ENCODE data around the gene PIEZO1. TPM values are rescaled to one million over a fixed set of nuclear protein-coding genes. Genes with fewer than 3 reads are reported as not detected.

The PIEZO1 gene
- polyA plus RNA-seq, 2 of the 4 experiments (the other 2 are of a cell fraction), result 26.1 to 84.7 TPM

DNA sequence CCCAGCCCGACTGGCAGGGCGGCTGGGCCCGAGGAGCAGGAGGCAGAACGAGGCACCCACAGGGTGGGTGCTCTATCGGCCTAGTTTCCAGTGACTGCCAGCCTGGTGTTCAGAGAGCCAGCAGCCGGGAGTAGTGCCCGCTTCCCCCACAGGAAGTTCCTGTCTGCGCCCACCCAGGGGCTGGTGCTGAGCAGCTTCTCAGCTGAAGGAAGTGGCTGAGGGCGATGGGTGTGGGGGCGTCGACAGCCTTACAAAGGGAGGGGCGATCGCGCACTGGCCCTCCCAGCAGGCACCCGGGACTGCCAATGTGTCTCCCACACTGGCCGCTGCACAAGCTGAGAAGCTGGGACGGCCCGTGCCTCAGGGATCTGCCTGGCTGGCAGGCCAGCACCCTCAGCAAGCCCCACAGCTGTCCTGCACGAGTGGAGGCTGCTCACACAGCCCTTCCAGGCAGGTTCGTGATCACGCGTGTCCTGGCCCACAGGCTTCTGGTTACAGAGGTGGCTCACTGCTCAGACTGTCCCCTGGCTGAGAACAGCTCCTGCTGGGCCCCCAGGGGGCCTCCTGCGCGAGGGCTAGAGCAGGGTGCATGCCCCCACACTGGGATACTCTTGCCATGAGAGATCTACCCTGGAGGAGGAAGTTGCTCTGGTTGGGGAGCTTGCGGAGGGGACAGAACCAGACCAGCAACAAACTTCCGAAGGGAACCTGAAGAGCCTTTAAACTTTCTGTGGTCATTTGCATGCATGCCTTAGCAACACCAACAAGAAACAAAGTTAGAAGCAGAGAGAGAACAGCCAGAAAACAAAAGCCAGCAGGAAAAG, 81.3 kb downstream of the PIEZO1 start:
- TF ChIP-seq HDAC2 (IDR thresholded peaks at IDR 0.05) (no peak), CBX2 (IDR thresholded peaks at IDR 0.05; ENCODE audit: borderline replicate concordance, low read depth) (no peak), ZSCAN20 (CRISPR knock-in tag; IDR thresholded peaks at IDR 0.05) (no peak), FOSL2 (IDR thresholded peaks at IDR 0.05) (no peak), FOSL2 (CRISPR knock-in tag; IDR thresholded peaks at IDR 0.05) (no peak), SMC3 (IDR thresholded peaks at IDR 0.05) (no peak), MAZ (IDR thresholded peaks at IDR 0.05; ENCODE audit: borderline replicate concordance, low read depth, low read length) (no peak), RNF2 (IDR thresholded peaks at IDR 0.05; ENCODE audit: borderline replicate concordance, low read depth) (no peak), ZFP36 (IDR thresholded peaks at IDR 0.05; ENCODE audit: borderline replicate concordance, partially characterized antibody) (no peak)
- TF ChIP-seq, protein P1, sequence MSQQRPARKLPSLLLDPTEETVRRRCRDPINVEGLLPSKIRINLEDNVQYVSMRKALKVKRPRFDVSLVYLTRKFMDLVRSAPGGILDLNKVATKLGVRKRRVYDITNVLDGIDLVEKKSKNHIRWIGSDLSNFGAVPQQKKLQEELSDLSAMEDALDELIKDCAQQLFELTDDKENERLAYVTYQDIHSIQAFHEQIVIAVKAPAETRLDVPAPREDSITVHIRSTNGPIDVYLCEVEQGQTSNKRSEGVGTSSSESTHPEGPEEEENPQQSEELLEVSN (IDR thresholded peaks at IDR 0.05; ENCODE audit: borderline replicate concordance, low read depth), result no peak
- TF ChIP-seq, protein P2, sequence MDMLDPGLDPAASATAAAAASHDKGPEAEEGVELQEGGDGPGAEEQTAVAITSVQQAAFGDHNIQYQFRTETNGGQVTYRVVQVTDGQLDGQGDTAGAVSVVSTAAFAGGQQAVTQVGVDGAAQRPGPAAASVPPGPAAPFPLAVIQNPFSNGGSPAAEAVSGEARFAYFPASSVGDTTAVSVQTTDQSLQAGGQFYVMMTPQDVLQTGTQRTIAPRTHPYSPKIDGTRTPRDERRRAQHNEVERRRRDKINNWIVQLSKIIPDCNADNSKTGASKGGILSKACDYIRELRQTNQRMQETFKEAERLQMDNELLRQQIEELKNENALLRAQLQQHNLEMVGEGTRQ (IDR thresholded peaks at IDR 0.05), result no peak
- no peak for ATAC-seq
- Histone ChIP-seq H3K4me2 (no peak overlapping the region), H3K4me3 (no peak overlapping the region), H3K9me3 (no peaks in the 10 kb centered on the region), H3K27ac (no peak overlapping the region), H3K4me1 (peaks cover 14% of the 10 kb centered on the region; the same call in 1 of the 3 replicates)
- 87% methylated on average over 19 of the region's 26 CpGs for WGBS (ENCODE audit: missing lambda C conversion rate)
- ChIA-PET POLR2A (no interaction called here), CTCF (interaction anchor here (0.9 to 7.6 kb wide), 2 partner anchors 16 to 32 kb away, joined by 3 to 49 read pairs; no protein-coding TSS in a partner anchor)
- DNase-seq (ENCODE audit: low read depth in 1 of 2, low spot score in 1 of 2), result no peak
- no peak for FAIRE-seq

GRCh38 chr16:88702371-88703210, 82.4 kb downstream of the PIEZO1 start:
- FAIRE-seq (no peak), DNase-seq (ENCODE audit: low read depth in 1 of 2, low spot score in 1 of 2) (no peak), ATAC-seq (no peak)
- no peak for TF ChIP-seq NR3C1 (IDR thresholded peaks at IDR 0.05)
- TF ChIP-seq CBX2 (IDR thresholded peaks at IDR 0.05; ENCODE audit: borderline replicate concordance, low read depth), result no peak
- TF ChIP-seq EHF (CRISPR knock-in tag; IDR thresholded peaks at IDR 0.05), result no peak
- WGBS (ENCODE audit: missing lambda C conversion rate), result 89% methylated on average over 30 of the region's 31 CpGs
- Histone ChIP-seq H3K9me3 (no peaks in the 10 kb centered on the region), H3K4me2 (no peak overlapping the region), H3K27ac (no peak overlapping the region), H3K4me1 (peaks cover 13% of the 10 kb centered on the region; the same call in 1 of the 3 replicates), H3K4me3 (no peak overlapping the region)
- ChIA-PET POLR2A (interaction anchor here (0.5 kb wide), 1 partner anchor 628 kb away, joined by 3 read pairs; no protein-coding TSS in a partner anchor), CTCF (interaction anchor here (0.9 to 7.6 kb wide), 3 partner anchors 15 to 34 kb away, joined by 3 to 49 read pairs (median 17); no protein-coding TSS in a partner anchor)

DNA sequence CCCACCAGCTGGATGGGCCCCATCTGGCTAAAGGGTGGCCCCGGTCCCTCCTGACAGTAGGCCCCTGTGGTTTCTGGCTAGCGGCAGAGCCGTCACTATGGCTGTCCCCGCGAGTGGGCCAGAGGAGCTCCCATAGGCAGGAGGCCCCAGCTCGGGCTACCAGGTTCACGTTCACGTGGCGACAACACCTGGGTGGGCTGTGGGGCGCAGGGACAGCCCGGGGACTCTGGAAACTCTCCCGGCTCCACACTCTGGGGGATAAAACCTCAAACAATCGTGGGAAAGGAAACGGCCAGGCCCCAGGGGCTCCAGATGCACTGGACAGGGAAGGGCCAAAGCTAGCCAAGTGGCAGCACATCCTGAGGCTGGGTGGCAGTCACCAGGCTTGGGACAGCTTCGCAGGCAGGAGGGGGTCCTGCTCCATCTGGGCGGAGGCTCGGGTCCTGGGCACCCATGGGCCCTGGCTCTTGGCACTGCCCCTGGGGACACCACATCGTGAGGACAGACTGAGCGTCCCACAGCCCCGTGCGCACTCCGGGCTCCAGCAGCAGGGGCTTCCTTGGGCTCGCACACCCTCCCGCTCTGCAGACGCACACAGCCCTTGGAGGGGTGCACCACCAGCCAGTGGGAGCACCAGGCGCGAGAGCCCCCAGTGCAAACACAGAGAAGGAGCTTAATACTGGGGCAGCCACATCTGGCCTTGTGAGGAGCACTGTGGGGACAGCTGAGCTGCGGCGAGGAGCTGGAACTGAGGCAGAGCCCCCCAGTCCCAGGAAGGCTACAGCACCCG, 83.2 kb downstream of the PIEZO1 start:
- POLR2A ChIA-PET, result no interaction called here
- ATAC-seq, result no peak
- CTCF ChIA-PET, result interaction anchor here (2.3 to 2.6 kb wide), 2 partner anchors 17 to 35 kb away, joined by 8 to 17 read pairs; no protein-coding TSS in a partner anchor
- H3K4me1 ChIP-seq, result peaks cover 7% of the 10 kb centered on the region; the same call in 1 of the 3 replicates
- 90% methylated on average over 25 of the region's 30 CpGs for WGBS (ENCODE audit: missing lambda C conversion rate)
- no peak overlapping the region for H3K4me3 ChIP-seq
- no peak overlapping the region for H3K27ac ChIP-seq
- no peak overlapping the region for H3K4me2 ChIP-seq
- DNase-seq (ENCODE audit: low read depth in 1 of 2, low spot score in 1 of 2), result no peak
- FAIRE-seq, result no peak
- no peaks in the 10 kb centered on the region for H3K9me3 ChIP-seq
- TF ChIP-seq HOXB5 (CRISPR knock-in tag; IDR thresholded peaks at IDR 0.05) (no peak), CHD2 (IDR thresholded peaks at IDR 0.05; ENCODE audit: low read length, partially characterized antibody) (no peak), MAFK (IDR thresholded peaks at IDR 0.05; ENCODE audit: partially characterized antibody) (no peak), GATA3 (IDR thresholded peaks at IDR 0.05; ENCODE audit: borderline replicate concordance) (no peak), BHLHE40 (IDR thresholded peaks at IDR 0.05; ENCODE audit: low read depth, low read length) (no peak), EHF (CRISPR knock-in tag; IDR thresholded peaks at IDR 0.05) (no peak), CBX2 (IDR thresholded peaks at IDR 0.05; ENCODE audit: borderline replicate concordance, low read depth) (no peak), SMC3 (IDR thresholded peaks at IDR 0.05) (no peak), PBX3 (IDR thresholded peaks at IDR 0.05) (no peak), FOSB (CRISPR knock-in tag; IDR thresholded peaks at IDR 0.05) (no peak), JUNB (IDR thresholded peaks at IDR 0.05) (no peak), EP300 (IDR thresholded peaks at IDR 0.05) (no peak), CEBPB (IDR thresholded peaks at IDR 0.05) (no peak), NPAS2 (CRISPR knock-in tag; IDR thresholded peaks at IDR 0.05; ENCODE audit: borderline replicate concordance) (no peak), KDM5A (IDR thresholded peaks at IDR 0.05) (no peak), ESRRA (IDR thresholded peaks at IDR 0.05; ENCODE audit: borderline replicate concordance, low read length) (no peak)
- TF ChIP-seq, protein P3, sequence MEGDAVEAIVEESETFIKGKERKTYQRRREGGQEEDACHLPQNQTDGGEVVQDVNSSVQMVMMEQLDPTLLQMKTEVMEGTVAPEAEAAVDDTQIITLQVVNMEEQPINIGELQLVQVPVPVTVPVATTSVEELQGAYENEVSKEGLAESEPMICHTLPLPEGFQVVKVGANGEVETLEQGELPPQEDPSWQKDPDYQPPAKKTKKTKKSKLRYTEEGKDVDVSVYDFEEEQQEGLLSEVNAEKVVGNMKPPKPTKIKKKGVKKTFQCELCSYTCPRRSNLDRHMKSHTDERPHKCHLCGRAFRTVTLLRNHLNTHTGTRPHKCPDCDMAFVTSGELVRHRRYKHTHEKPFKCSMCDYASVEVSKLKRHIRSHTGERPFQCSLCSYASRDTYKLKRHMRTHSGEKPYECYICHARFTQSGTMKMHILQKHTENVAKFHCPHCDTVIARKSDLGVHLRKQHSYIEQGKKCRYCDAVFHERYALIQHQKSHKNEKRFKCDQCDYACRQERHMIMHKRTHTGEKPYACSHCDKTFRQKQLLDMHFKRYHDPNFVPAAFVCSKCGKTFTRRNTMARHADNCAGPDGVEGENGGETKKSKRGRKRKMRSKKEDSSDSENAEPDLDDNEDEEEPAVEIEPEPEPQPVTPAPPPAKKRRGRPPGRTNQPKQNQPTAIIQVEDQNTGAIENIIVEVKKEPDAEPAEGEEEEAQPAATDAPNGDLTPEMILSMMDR (IDR thresholded peaks at IDR 0.05), result no peak
